ENCODE results near the gene KCNJ10.

GRCh38 chr1:159972443-159973205, 97.3 kb downstream of the KCNJ10 start:
- TF ChIP-seq CTCF (IDR thresholded peaks at IDR 0.05) (no peak), POLR2A (IDR thresholded peaks at IDR 0.05) (no peak)
